Stomach (tissue), 9 donors: ENCODE measurements around the gene CLDN12. TPM values are rescaled to one million over a fixed set of nuclear protein-coding genes. Genes with fewer than 3 reads are reported as not detected.

Source experiments
- DNase-seq, 2 donors: peaks; one replicate each; pipeline versions ENCODE4 v3.0.0 to v3.0.0-alpha.2; 2013 to 2019
- H3K27ac ChIP-seq, 5 donors: fragments of 200-600 bp in 4 of 5; sonication (generic) in 4 of 5; one replicate each; pipeline ENCODE4 v1.5.1; 2013 to 2019; ENCODE audit warnings: mild to moderate bottlenecking in 1 of 5, moderate library complexity in 1 of 5
- H3K27me3 ChIP-seq, 3 donors: fragments of 200-600 bp; sonication (generic); one replicate each; pipeline ENCODE4 v1.5.1; 2017 to 2019; ENCODE audit warnings: mixed run types in 1 of 3
- H3K36me3 ChIP-seq, 4 donors: fragments of 200-600 bp; sonication (generic); 1 replicate in 3 of 4; 2 replicates in 1 of 4; pipeline ENCODE4 v1.5.1; 2016 to 2019
- H3K4me1 ChIP-seq, 4 donors: fragments of 200-600 bp; sonication (generic); one replicate each; pipeline ENCODE4 v1.5.1; 2016 to 2019
- H3K4me3 ChIP-seq, 4 donors: fragments of 200-600 bp; sonication (generic) in 3 of 4; one replicate each; pipeline ENCODE4 v1.5.1; 2016 to 2019; ENCODE audit warnings: mild to moderate bottlenecking in 1 of 4
- H3K9me3 ChIP-seq, 4 donors: fragments of 200-600 bp; sonication (generic); one replicate each; pipeline ENCODE4 v1.5.1; 2016 to 2019
- EP300 ChIP-seq: sonication (generic); formaldehyde crosslinking; IDR thresholded peaks from one replicate; pipeline ENCODE4 v1.6.1; 2017; ENCODE audit warnings: antibody characterized with exemption
- POLR2A ChIP-seq, 4 donors: fragments of 450-650 bp; IDR thresholded peaks; one replicate each; pipeline ENCODE4 v1.6.1; 2016; ENCODE audit warnings: antibody characterized with exemption in 4 of 4, control low read depth in 2 of 4, mild to moderate bottlenecking in 1 of 4, moderate library complexity in 1 of 4
- POLR2AphosphoS5 ChIP-seq, 3 donors: sonication (generic); formaldehyde crosslinking; IDR thresholded peaks; one replicate each; pipeline ENCODE4 v1.6.1; 2016; ENCODE audit warnings: antibody characterized with exemption in 3 of 3
- WGBS, 5 donors: extraction: QIAGEN DNeasy Blood & Tissue Kit in 3 of 5; methylation state at CpG; one replicate each; pipeline versions ENCODE4 v1.1.5 to v1.1.7; 2013 to 2018; 5-methylcytosine and 5-hydroxymethylcytosine counted together
- intact Hi-C: fragments of 100-400 bp; cut with DNase I; formaldehyde crosslinking; loops from one replicate; pipeline ENCODE4 v1.15.1; 2023; ENCODE audit warnings: low total_unique reads
- polyA plus RNA-seq, 3 donors: library from polyadenylated mRNA; stranded (reverse); fragments of 200-250 nt; gene quantifications; one replicate each; pipeline ENCODE4 v1.2.3, GENCODE V29; 2013
- total RNA-seq, 5 donors: library from RNA; depleted of rRNA; stranded (reverse); fragments of >200 nt; gene quantifications; one replicate each; pipeline versions ENCODE4 v1.1.0 to v1.2.3, GENCODE V29; 2014 to 2016
- TF ChIP-seq, protein P1 (sequence below), 7 experiments: fragments of 450-650 bp in 4 of 7; fragments of 200-600 bp in 3 of 7; sonication (generic) in 3 of 7; IDR thresholded peaks; one replicate each; pipeline ENCODE4 v1.5.1; 2016 to 2019; ENCODE audit warnings: antibody characterized with exemption in 7 of 7, control low read depth in 2 of 7, mild to moderate bottlenecking in 1 of 7
- donor health status: healthy with polysubstance abuse.
- donor health status: Bipolar disorder and iron deficiency.
- donor health status: healthy.

Gene CLDN12
- total and polyA plus RNA-seq, 8 donors, result 6.1 to 26.6 (median 13.3) TPM

GRCh38 chr7:90430614-90431460 is 27.6 kb downstream of the CLDN12 start:
- Histone ChIP-seq H3K27me3 (no peaks in the 10 kb centered on the region), H3K4me1 (no peaks in the 10 kb centered on the region), H3K27ac (no peak overlapping the region), H3K4me3 (no peak overlapping the region), H3K9me3 (peaks cover 3 to 19% (median 11%) of the 10 kb centered on the region in 4 donors), H3K36me3 (no peaks in the 10 kb centered on the region)
- WGBS, 5 donors, result 88 to 95% (median 92%) methylated on average over 6 of the region's 6 CpGs
- no peak for DNase-seq
- TF ChIP-seq POLR2AphosphoS5 (IDR thresholded peaks at IDR 0.05) (no peak), EP300 (no peak)
- intact Hi-C loops, result loop anchor here (10.0 kb wide), 1 partner anchor 266 kb away; no protein-coding TSS in a partner anchor

GRCh38 chr7:90432752-90433151 is 29.5 kb downstream of the CLDN12 start:
- Histone ChIP-seq H3K4me3 (no peak overlapping the region), H3K36me3 (no peaks in the 10 kb centered on the region), H3K4me1 (no peaks in the 10 kb centered on the region), H3K27ac (no peak overlapping the region), H3K9me3 (peaks cover 3 to 22% (median 13%) of the 10 kb centered on the region in 4 donors), H3K27me3 (no peaks in the 10 kb centered on the region)
- intact Hi-C loops, result loop anchor here (10.0 kb wide), 1 partner anchor 268 kb away; no protein-coding TSS in a partner anchor
- no peak for DNase-seq
- 60 to 83% (median 77%) methylated on average over 6 to 10 of the region's 10 CpGs for WGBS, 5 donors
- no peak for TF ChIP-seq POLR2A (IDR thresholded peaks at IDR 0.05)
- no peak for TF ChIP-seq POLR2AphosphoS5 (IDR thresholded peaks at IDR 0.05)
- no peak for TF ChIP-seq EP300
- TF ChIP-seq, protein P1, sequence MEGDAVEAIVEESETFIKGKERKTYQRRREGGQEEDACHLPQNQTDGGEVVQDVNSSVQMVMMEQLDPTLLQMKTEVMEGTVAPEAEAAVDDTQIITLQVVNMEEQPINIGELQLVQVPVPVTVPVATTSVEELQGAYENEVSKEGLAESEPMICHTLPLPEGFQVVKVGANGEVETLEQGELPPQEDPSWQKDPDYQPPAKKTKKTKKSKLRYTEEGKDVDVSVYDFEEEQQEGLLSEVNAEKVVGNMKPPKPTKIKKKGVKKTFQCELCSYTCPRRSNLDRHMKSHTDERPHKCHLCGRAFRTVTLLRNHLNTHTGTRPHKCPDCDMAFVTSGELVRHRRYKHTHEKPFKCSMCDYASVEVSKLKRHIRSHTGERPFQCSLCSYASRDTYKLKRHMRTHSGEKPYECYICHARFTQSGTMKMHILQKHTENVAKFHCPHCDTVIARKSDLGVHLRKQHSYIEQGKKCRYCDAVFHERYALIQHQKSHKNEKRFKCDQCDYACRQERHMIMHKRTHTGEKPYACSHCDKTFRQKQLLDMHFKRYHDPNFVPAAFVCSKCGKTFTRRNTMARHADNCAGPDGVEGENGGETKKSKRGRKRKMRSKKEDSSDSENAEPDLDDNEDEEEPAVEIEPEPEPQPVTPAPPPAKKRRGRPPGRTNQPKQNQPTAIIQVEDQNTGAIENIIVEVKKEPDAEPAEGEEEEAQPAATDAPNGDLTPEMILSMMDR (IDR thresholded peaks at IDR 0.05), result no peak

DNA sequence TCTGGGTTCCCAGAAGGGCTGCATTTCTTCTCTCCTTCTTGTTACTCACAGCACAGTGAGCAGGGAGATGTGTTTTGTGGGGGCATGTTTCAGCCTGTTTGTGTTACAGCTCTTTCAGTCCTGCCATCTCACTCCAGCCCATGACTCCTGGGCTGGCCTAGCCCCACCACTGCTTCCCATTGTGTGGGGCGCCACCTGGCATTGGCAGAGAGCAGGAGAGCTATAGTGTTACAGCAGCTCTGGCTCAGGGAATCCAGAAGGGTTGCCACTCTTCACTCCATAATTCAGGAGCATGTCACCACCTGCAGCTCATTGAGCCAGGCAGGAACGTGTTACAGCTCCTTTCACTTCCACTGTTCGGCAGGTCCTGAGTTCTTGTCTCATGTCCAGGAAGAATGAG is 30.0 kb downstream of the CLDN12 start:
- no peaks in the 10 kb centered on the region for H3K36me3 ChIP-seq
- no peaks in the 10 kb centered on the region for H3K27me3 ChIP-seq
- TF ChIP-seq POLR2AphosphoS5 (IDR thresholded peaks at IDR 0.05) (no peak), POLR2A (IDR thresholded peaks at IDR 0.05) (no peak), EP300 (no peak)
- TF ChIP-seq, protein P1 (IDR thresholded peaks at IDR 0.05), result no peak
- intact Hi-C loops, result loop anchor here (10.0 kb wide), 1 partner anchor 268 kb away; no protein-coding TSS in a partner anchor
- H3K9me3 ChIP-seq, result peaks cover 3 to 22% (median 13%) of the 10 kb centered on the region in 4 donors
- no peaks in the 10 kb centered on the region for H3K4me1 ChIP-seq
- WGBS, 5 donors, result 77 to 100% (median 91%) methylated on average over 2 to 3 of the region's 3 CpGs
- no peak overlapping the region for H3K4me3 ChIP-seq
- H3K27ac ChIP-seq, result no peak overlapping the region
- DNase-seq, result no peak

DNA sequence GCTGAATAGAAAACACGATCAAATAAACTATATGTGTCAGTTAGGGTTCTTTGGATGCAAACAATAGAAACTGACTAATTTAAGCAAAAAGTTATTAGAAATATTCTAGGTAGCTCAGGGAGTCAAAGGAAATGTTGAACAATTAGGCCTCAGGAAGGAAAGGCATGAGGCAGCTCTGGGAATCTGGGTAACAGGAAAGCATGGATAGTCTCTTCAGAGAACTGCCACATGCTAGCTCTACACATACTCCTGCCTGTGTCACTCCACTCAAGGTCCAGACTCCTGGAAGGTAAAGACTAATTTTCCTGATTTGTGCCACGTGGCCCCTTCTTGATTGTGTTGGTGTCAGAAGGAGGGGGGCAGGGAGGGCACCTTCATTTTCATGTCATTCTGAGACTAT is 42.4 kb downstream of the CLDN12 start:
- Histone ChIP-seq H3K4me1 (no peaks in the 10 kb centered on the region), H3K4me3 (no peak overlapping the region), H3K36me3 (no peaks in the 10 kb centered on the region), H3K9me3 (no peaks in the 10 kb centered on the region), H3K27me3 (no peaks in the 10 kb centered on the region), H3K27ac (no peak overlapping the region)
- no peak for TF ChIP-seq EP300
- TF ChIP-seq, protein P1 (IDR thresholded peaks at IDR 0.05), result no peak
- TF ChIP-seq POLR2AphosphoS5 (IDR thresholded peaks at IDR 0.05), result no peak
- TF ChIP-seq POLR2A (IDR thresholded peaks at IDR 0.05), result no peak
- DNase-seq, result no peak
- intact Hi-C loops, result no loop called here
- WGBS, 5 donors, result 39 to 64% (median 52%) methylated on average over 1 to 2 of the region's 2 CpGs
